Neuronal stem cell (in vitro differentiated cells): ENCODE data around the gene ITGB1BP1.

ENCODE experiments used
- DNase-seq: peaks from one replicate; pipeline ENCODE4 v3.0.0-alpha.2; 2013; ENCODE audit warnings: low spot score
- H2AFZ ChIP-seq: one replicate; pipeline ENCODE4 v1.6.1; 2013; ENCODE audit warnings: mild to moderate bottlenecking, low read length, inconsistent platforms
- H2AK5ac ChIP-seq: 2 replicates; pipeline ENCODE4 v1.6.1; 2013; ENCODE audit warnings: low read depth, mild to moderate bottlenecking, inconsistent platforms, low read length, moderate library complexity, mixed read lengths
- H2BK120ac ChIP-seq: 2 replicates; pipeline ENCODE4 v1.6.1; 2013; ENCODE audit warnings: low read depth, mild to moderate bottlenecking, inconsistent platforms, low read length, moderate library complexity, mixed read lengths
- H2BK12ac ChIP-seq: one replicate; pipeline ENCODE4 v1.6.1; 2013; ENCODE audit warnings: low read length, inconsistent platforms
- H2BK15ac ChIP-seq: 2 replicates; pipeline ENCODE4 v1.6.1; 2013; ENCODE audit warnings: mild to moderate bottlenecking, low read length, inconsistent platforms, mixed read lengths
- H2BK5ac ChIP-seq: one replicate; pipeline ENCODE4 v1.6.1; 2013; ENCODE audit warnings: inconsistent platforms, mild to moderate bottlenecking, low read length, moderate library complexity
- H3K14ac ChIP-seq: one replicate; pipeline ENCODE4 v1.6.1; 2013; ENCODE audit warnings: low read length, inconsistent platforms
- H3K18ac ChIP-seq: 2 replicates; pipeline ENCODE4 v1.6.1; 2013; ENCODE audit warnings: low read length, inconsistent platforms
- H3K23ac ChIP-seq: 2 replicates; pipeline ENCODE4 v1.6.1; 2013; ENCODE audit warnings: low read depth, mild to moderate bottlenecking, mixed read lengths, low read length, inconsistent platforms; ENCODE audit not compliant: poor library complexity
- H3K27ac ChIP-seq: replicated peaks from 3 replicates; pipeline ENCODE4 v1.5.1; 2013; ENCODE audit warnings: low read length, inconsistent platforms
- H3K27me3 ChIP-seq, 3 experiments: 2 replicates each; pipeline ENCODE4 v1.6.1; 2013; ENCODE audit warnings: low read length in 3 of 3, mild to moderate bottlenecking in 2 of 3, inconsistent platforms in 1 of 3, low read depth in 1 of 3, mixed read lengths in 1 of 3, moderate library complexity in 1 of 3; ENCODE audit not compliant: control insufficient read depth in 3 of 3, insufficient read depth in 3 of 3
- H3K36me3 ChIP-seq, 2 donors: replicated peaks in 1 of 2; 2 replicates each; pipeline ENCODE4 v1.6.1; 2013; ENCODE audit warnings: low read length in 2 of 2; ENCODE audit not compliant: control insufficient read depth in 2 of 2, insufficient read depth in 2 of 2
- H3K4ac ChIP-seq: 2 replicates; pipeline ENCODE4 v1.6.1; 2013; ENCODE audit warnings: inconsistent platforms, mild to moderate bottlenecking, low read length, moderate library complexity
- H3K4me1 ChIP-seq, 2 donors: 1 replicate in 1 of 2; 2 replicates in 1 of 2; pipeline ENCODE4 v1.6.1; 2013; ENCODE audit warnings: low read length in 2 of 2, low read depth in 1 of 2; ENCODE audit not compliant: control insufficient read depth in 2 of 2, insufficient read depth in 1 of 2
- H3K4me2 ChIP-seq: one replicate; pipeline ENCODE4 v1.6.1; 2013; ENCODE audit warnings: mild to moderate bottlenecking, low read length, inconsistent platforms; ENCODE audit not compliant: insufficient read depth, poor library complexity, severe bottlenecking
- H3K4me3 ChIP-seq, 2 donors: 2 replicates each; pipeline ENCODE4 v1.5.1; 2013; ENCODE audit warnings: low read length in 2 of 2, mild to moderate bottlenecking in 2 of 2, inconsistent platforms in 1 of 2, moderate library complexity in 1 of 2
- H3K79me1 ChIP-seq: one replicate; pipeline ENCODE4 v1.6.1; 2013; ENCODE audit warnings: low read depth, mild to moderate bottlenecking, inconsistent platforms, low read length, moderate library complexity
- H3K9ac ChIP-seq: one replicate; pipeline ENCODE4 v1.6.1; 2013; ENCODE audit warnings: mild to moderate bottlenecking, low read depth, low read length, inconsistent platforms; ENCODE audit not compliant: poor library complexity
- H3K9me3 ChIP-seq, 2 donors: replicated peaks in 1 of 2; 2 replicates each; pipeline versions ENCODE3 to v1.6.1; 2013; ENCODE audit warnings: low read length in 2 of 2, mild to moderate bottlenecking in 2 of 2, inconsistent platforms in 1 of 2, low read depth in 1 of 2, mixed read lengths in 1 of 2, moderate library complexity in 1 of 2; ENCODE audit not compliant: control insufficient read depth in 2 of 2, insufficient read depth in 1 of 2
- H4K8ac ChIP-seq: one replicate; pipeline ENCODE4 v1.6.1; 2013; ENCODE audit warnings: low read depth, mild to moderate bottlenecking, inconsistent platforms, low read length, moderate library complexity
- H4K91ac ChIP-seq: one replicate; pipeline ENCODE4 v1.6.1; 2013; ENCODE audit warnings: low read length, low read depth, mild to moderate bottlenecking, inconsistent platforms; ENCODE audit not compliant: poor library complexity
- WGBS, 2 donors: extraction: QIAGEN DNeasy Blood & Tissue Kit; methylation state at CpG; one replicate each; pipeline ENCODE4 v1.1.7; 2013; ENCODE audit warnings: missing lambda C conversion rate in 2 of 2, mixed read lengths in 1 of 2; ENCODE audit not compliant: insufficient read length in 2 of 2, insufficient replicate concordance in 1 of 2; ENCODE audit errors: extremely low coverage in 2 of 2; 5-methylcytosine and 5-hydroxymethylcytosine counted together

The ITGB1BP1 gene

GRCh38 chr2:9408641-9409151 lies 14.6 kb downstream of the ITGB1BP1 start:
- H3K36me3 ChIP-seq, result peaks cover 9 to 73% of the 10 kb centered on the region in 2 donors
- no CpG with 5 or more reads among the region's 9 CpGs for WGBS, 2 donors
- peak overlapping the region; percentile 39 for H3K9ac ChIP-seq
- H2AK5ac ChIP-seq, result no peak overlapping the region
- no peak overlapping the region for H4K8ac ChIP-seq
- H3K4me1 ChIP-seq, result no peaks in the 10 kb centered on the region
- no peaks in the 10 kb centered on the region for H3K27me3 ChIP-seq
- H3K27ac ChIP-seq, result no peak overlapping the region
- H2BK120ac ChIP-seq, result no peak overlapping the region
- H3K14ac ChIP-seq, result no peak overlapping the region
- no peaks in the 10 kb centered on the region for H3K9me3 ChIP-seq
- no peak overlapping the region for H2BK12ac ChIP-seq
- H4K91ac ChIP-seq, result no peak overlapping the region
- H2BK15ac ChIP-seq, result no peak overlapping the region
- H3K4me2 ChIP-seq, result no peak overlapping the region
- H2AFZ ChIP-seq, result no peak overlapping the region
- no peaks in the 10 kb centered on the region for H3K79me1 ChIP-seq
- no peak overlapping the region for H3K4me3 ChIP-seq
- no peak overlapping the region for H3K18ac ChIP-seq
- no peak overlapping the region for H3K4ac ChIP-seq
- DNase-seq, result no peak
- H2BK5ac ChIP-seq, result no peak overlapping the region
- H3K23ac ChIP-seq, result no peak overlapping the region

GRCh38 chr2:9407363-9407811 lies 15.9 kb downstream of the ITGB1BP1 start:
- peaks cover 14 to 81% of the 10 kb centered on the region in 2 donors for H3K36me3 ChIP-seq
- no peak overlapping the region for H2BK120ac ChIP-seq
- no peak overlapping the region for H2BK12ac ChIP-seq
- H3K4me2 ChIP-seq, result no peak overlapping the region
- H2AK5ac ChIP-seq, result no peak overlapping the region
- no peak overlapping the region for H3K27ac ChIP-seq
- H3K18ac ChIP-seq, result no peak overlapping the region
- no peaks in the 10 kb centered on the region for H3K27me3 ChIP-seq
- DNase-seq, result no peak
- no peak overlapping the region for H3K9ac ChIP-seq
- no peak overlapping the region for H2BK5ac ChIP-seq
- H4K8ac ChIP-seq, result no peak overlapping the region
- no peak overlapping the region for H2AFZ ChIP-seq
- WGBS, 2 donors, result no CpG with 5 or more reads among the region's 8 CpGs
- no peak overlapping the region for H4K91ac ChIP-seq
- H2BK15ac ChIP-seq, result no peak overlapping the region
- H3K9me3 ChIP-seq, result no peaks in the 10 kb centered on the region
- no peaks in the 10 kb centered on the region for H3K79me1 ChIP-seq
- H3K14ac ChIP-seq, result no peak overlapping the region
- H3K4me1 ChIP-seq, result no peaks in the 10 kb centered on the region
- no peak overlapping the region for H3K23ac ChIP-seq
- no peak overlapping the region for H3K4me3 ChIP-seq
- no peak overlapping the region for H3K4ac ChIP-seq

GRCh38 chr2:9406529-9407362 lies 16.6 kb downstream of the ITGB1BP1 start:
- Histone ChIP-seq H2BK5ac (no peak overlapping the region), H2AFZ (no peak overlapping the region), H3K36me3 (peaks cover 14 to 83% of the 10 kb centered on the region in 2 donors), H2AK5ac (no peak overlapping the region), H3K23ac (no peak overlapping the region), H2BK15ac (no peak overlapping the region), H3K9ac (no peak overlapping the region), H3K9me3 (no peaks in the 10 kb centered on the region), H3K27ac (no peak overlapping the region), H3K4me3 (no peak overlapping the region), H3K18ac (no peak overlapping the region), H3K4me1 (no peaks in the 10 kb centered on the region), H3K4ac (no peak overlapping the region), H4K8ac (no peak overlapping the region), H4K91ac (no peak overlapping the region), H3K4me2 (no peak overlapping the region), H3K79me1 (no peaks in the 10 kb centered on the region), H2BK120ac (no peak overlapping the region), H2BK12ac (no peak overlapping the region), H3K27me3 (no peaks in the 10 kb centered on the region), H3K14ac (no peak overlapping the region)
- no CpG with 5 or more reads among the region's 13 CpGs for WGBS, 2 donors
- no peak for DNase-seq

GRCh38 chr2:9405636-9406035 lies 17.7 kb downstream of the ITGB1BP1 start:
- no peak overlapping the region for H2BK12ac ChIP-seq
- no peak overlapping the region for H3K23ac ChIP-seq
- no peak overlapping the region for H3K4me2 ChIP-seq
- no peak overlapping the region for H4K91ac ChIP-seq
- no peaks in the 10 kb centered on the region for H3K9me3 ChIP-seq
- H2BK15ac ChIP-seq, result no peak overlapping the region
- DNase-seq, result no peak
- no peaks in the 10 kb centered on the region for H3K79me1 ChIP-seq
- H3K27me3 ChIP-seq, result no peaks in the 10 kb centered on the region
- no peaks in the 10 kb centered on the region for H3K4me1 ChIP-seq
- H3K4ac ChIP-seq, result no peak overlapping the region
- no peak overlapping the region for H2AFZ ChIP-seq
- no peak overlapping the region for H3K27ac ChIP-seq
- no peak overlapping the region for H3K18ac ChIP-seq
- H2BK5ac ChIP-seq, result no peak overlapping the region
- H3K4me3 ChIP-seq, result no peak overlapping the region
- H4K8ac ChIP-seq, result no peak overlapping the region
- no peak overlapping the region for H3K9ac ChIP-seq
- H2AK5ac ChIP-seq, result no peak overlapping the region
- H3K14ac ChIP-seq, result no peak overlapping the region
- no CpG with 5 or more reads among the region's 2 CpGs for WGBS, 2 donors
- H3K36me3 ChIP-seq, result peaks cover 14 to 86% of the 10 kb centered on the region in 2 donors
- H2BK120ac ChIP-seq, result no peak overlapping the region
